CD4-positive, alpha-beta T cell (primary cell): ENCODE measurements around the gene MLC1. TPM values are rescaled to one million over a fixed set of nuclear protein-coding genes. Genes with fewer than 3 reads are reported as not detected.

Experiments used
- ATAC-seq: fragments of 200-7000 bp; cut with Tn5 transposase; one replicate; pipeline ENCODE4 v1.10.0; 2022; ENCODE audit warnings: mild to moderate bottlenecking; ENCODE audit not compliant: poor library complexity
- CTCF ChIA-PET: fragments of 350-600 bp; sonication (Branson Sonifier 250); formaldehyde crosslinking; loops from one replicate; lab custom pipeline; 2021; ENCODE audit warnings: antibody characterized with exemption, inconsistent platforms; lab: Charles Lee
- POLR2A ChIA-PET: fragments of 350-600 bp; sonication (Branson Sonifier 250); formaldehyde crosslinking; loops from one replicate; lab custom pipeline; 2021; ENCODE audit warnings: antibody characterized with exemption, inconsistent platforms; lab: Charles Lee
- DNase-seq, 14 experiments: peaks; one replicate each; pipeline ENCODE4 v3.0.0-alpha.2; 2013 to 2020; ENCODE audit warnings: mixed read lengths in 2 of 14
- H3K27ac ChIP-seq, 2 donors: one replicate each; pipeline versions ENCODE4 v1.5.1 to v1.7.0; 2013; ENCODE audit warnings: low read length in 2 of 2, low read depth in 1 of 2, mild to moderate bottlenecking in 1 of 2
- H3K27me3 ChIP-seq, 2 experiments: 1 replicate in 1 of 2; 2 replicates in 1 of 2; pipeline versions ENCODE4 v1.6.1 to v1.7.0; 2013; ENCODE audit warnings: low read length in 2 of 2, control low read depth in 1 of 2, mild to moderate bottlenecking in 1 of 2, moderate library complexity in 1 of 2; ENCODE audit not compliant: insufficient read depth in 2 of 2, control insufficient read depth in 1 of 2
- H3K36me3 ChIP-seq: one replicate; pipeline ENCODE4 v1.6.1; 2013; ENCODE audit warnings: low read length, control low read depth; ENCODE audit not compliant: insufficient read depth
- H3K4me1 ChIP-seq: one replicate; pipeline ENCODE4 v1.6.1; 2013; ENCODE audit warnings: low read length, control low read depth; ENCODE audit not compliant: insufficient read depth
- H3K4me3 ChIP-seq: one replicate; pipeline ENCODE4 v1.5.1; 2013; ENCODE audit warnings: mild to moderate bottlenecking, low read length, moderate library complexity
- H3K9me3 ChIP-seq, 2 experiments: 1 replicate in 1 of 2; 2 replicates in 1 of 2; pipeline versions ENCODE4 v1.6.1 to v1.7.0; 2013; ENCODE audit warnings: low read length in 2 of 2, mild to moderate bottlenecking in 2 of 2, control low read depth in 1 of 2, moderate library complexity in 1 of 2; ENCODE audit not compliant: control insufficient read depth in 1 of 2, insufficient read depth in 1 of 2
- H3K27ac Mint-ChIP-seq: one replicate; pipeline ENCODE4 v1.8.0; 2020; ENCODE audit warnings: mixed read lengths
- H3K27me3 Mint-ChIP-seq: one replicate; pipeline ENCODE4 v1.8.0; 2021; ENCODE audit warnings: mixed read lengths
- H3K36me3 Mint-ChIP-seq: one replicate; pipeline ENCODE4 v1.8.0; 2021; ENCODE audit warnings: low read depth, mixed read lengths
- H3K4me1 Mint-ChIP-seq: one replicate; pipeline ENCODE4 v1.8.0; 2021; ENCODE audit warnings: low read depth, mixed read lengths
- H3K4me3 Mint-ChIP-seq: one replicate; pipeline ENCODE4 v1.8.0; 2020; ENCODE audit warnings: mild to moderate bottlenecking, mixed read lengths
- H3K9me3 Mint-ChIP-seq: one replicate; pipeline ENCODE4 v1.8.0; 2020; ENCODE audit warnings: mixed read lengths
- intact Hi-C, 2 experiments: fragments of 100-400 bp; cut with DNase I in 1 of 2; cut with micrococcal nuclease in 1 of 2; formaldehyde crosslinking; loops; one replicate each; pipeline versions ENCODE4 v1.15.1 to v1.9.0; 2023 to 2025; cut with DNase I, micrococcal nuclease
- total RNA-seq, 174 experiments: library from RNA in 2 of 174; stranded (reverse) in 2 of 174; gene quantifications; one replicate each; pipeline ENCODE4 v1.2.3 and lab custom pipeline; 2021 to 2026
- TF ChIP-seq, protein P1 (sequence below): fragments of 200-600 bp; IDR thresholded peaks from one replicate; pipeline ENCODE4 v1.8.0; 2022; ENCODE audit warnings: antibody characterized with exemption, mild to moderate bottlenecking

Gene MLC1
- total RNA-seq, 2 experiments from 2014 or later = 0.16 TPM; not detected in 1

DNA sequence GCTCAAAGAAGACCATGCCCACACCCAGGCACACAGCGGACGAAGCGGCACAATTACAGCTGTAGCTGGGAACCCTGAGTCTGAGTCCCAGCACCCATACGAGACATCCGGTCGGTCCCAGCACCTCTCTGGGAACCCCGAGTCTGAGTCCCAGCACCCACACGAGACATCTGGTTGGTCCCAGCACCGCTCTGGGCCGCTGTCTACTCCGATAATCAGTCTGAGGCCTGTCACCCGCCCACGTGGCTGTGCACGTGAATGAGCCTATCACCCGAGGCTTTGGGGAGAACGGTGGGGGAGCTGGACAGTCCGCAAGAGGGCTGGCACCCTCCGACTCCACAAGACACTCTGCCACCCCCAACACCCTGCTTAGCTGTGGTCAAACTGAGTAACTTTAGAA is 33.3 kb downstream of the MLC1 start:
- ATAC-seq (no peak), DNase-seq (no peak)
- Histone ChIP-seq H3K36me3 (no peaks in the 10 kb centered on the region), H3K4me3 (no peak overlapping the region), H3K27me3 (peaks cover 6 to 10% of the 10 kb centered on the region in 2 experiments), H3K9me3 (peaks cover 0 to 21% of the 10 kb centered on the region in 2 experiments), H3K27ac (no peak overlapping the region), H3K4me1 (no peaks in the 10 kb centered on the region)
- H3K4me1 Mint-ChIP-seq = no peaks in the 10 kb centered on the region
- H3K27ac Mint-ChIP-seq = no peak overlapping the region
- ChIA-PET CTCF (no interaction called here), POLR2A (no interaction called here)
- H3K9me3 Mint-ChIP-seq = no peaks in the 10 kb centered on the region
- peaks cover 30% of the 10 kb centered on the region for H3K27me3 Mint-ChIP-seq
- no peaks in the 10 kb centered on the region for H3K36me3 Mint-ChIP-seq
- intact Hi-C loops = no loop called here
- TF ChIP-seq, protein P1, sequence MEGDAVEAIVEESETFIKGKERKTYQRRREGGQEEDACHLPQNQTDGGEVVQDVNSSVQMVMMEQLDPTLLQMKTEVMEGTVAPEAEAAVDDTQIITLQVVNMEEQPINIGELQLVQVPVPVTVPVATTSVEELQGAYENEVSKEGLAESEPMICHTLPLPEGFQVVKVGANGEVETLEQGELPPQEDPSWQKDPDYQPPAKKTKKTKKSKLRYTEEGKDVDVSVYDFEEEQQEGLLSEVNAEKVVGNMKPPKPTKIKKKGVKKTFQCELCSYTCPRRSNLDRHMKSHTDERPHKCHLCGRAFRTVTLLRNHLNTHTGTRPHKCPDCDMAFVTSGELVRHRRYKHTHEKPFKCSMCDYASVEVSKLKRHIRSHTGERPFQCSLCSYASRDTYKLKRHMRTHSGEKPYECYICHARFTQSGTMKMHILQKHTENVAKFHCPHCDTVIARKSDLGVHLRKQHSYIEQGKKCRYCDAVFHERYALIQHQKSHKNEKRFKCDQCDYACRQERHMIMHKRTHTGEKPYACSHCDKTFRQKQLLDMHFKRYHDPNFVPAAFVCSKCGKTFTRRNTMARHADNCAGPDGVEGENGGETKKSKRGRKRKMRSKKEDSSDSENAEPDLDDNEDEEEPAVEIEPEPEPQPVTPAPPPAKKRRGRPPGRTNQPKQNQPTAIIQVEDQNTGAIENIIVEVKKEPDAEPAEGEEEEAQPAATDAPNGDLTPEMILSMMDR = no peak
- H3K4me3 Mint-ChIP-seq = no peak overlapping the region

DNA sequence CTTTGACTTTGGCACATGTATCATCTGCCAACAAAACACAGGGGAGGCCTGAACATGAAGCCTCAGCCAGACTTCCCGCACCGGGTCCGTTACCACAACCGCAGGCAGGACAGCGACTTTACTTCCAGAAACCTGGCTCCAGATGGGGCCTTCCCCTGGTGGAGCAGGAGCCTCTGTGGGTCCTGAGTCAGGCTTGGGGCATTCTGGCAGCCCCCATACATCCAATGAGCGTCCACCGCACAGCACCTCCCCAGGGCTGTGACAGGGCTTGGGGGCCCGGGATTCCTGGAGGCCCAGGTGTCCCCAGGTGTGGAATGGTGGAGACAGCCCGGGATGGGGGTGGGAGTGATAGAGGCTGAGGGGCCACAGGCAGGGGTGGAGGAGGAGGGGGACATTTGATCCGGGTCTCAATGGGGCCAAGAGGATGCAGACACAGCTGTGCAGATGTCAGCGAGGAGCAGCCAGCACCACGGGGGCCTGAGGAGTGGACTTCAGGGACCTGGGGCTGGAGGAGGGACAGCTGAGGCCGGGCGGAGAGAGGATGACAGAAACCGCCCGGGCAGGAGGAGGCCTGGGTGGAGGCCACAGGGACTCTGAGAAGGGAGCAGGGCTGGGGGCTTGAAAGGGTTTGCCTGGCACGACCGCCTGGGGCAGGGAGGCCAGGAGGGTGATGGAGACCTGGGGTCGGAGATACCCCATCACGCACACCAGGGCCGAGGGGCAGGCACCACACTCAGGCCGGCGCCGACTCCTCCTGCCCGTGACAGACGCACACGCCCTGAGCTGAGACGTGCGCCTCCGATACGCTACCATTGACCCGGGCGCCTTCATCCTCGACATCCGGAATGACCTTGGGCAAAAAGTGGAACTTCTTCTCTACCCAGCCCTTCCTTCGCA is 35.7 kb downstream of the MLC1 start:
- peaks cover 7% of the 10 kb centered on the region for H3K4me1 ChIP-seq
- no peak overlapping the region for H3K4me3 Mint-ChIP-seq
- no peaks in the 10 kb centered on the region for H3K36me3 ChIP-seq
- POLR2A ChIA-PET = no interaction called here
- H3K36me3 Mint-ChIP-seq = no peaks in the 10 kb centered on the region
- H3K9me3 Mint-ChIP-seq = no peaks in the 10 kb centered on the region
- H3K9me3 ChIP-seq = peaks cover 0 to 21% of the 10 kb centered on the region in 2 experiments
- H3K27ac ChIP-seq = no peak overlapping the region
- peaks cover 0 to 5% of the 10 kb centered on the region in 2 experiments for H3K27me3 ChIP-seq
- intact Hi-C loops = no loop called here
- no peak for DNase-seq
- CTCF ChIA-PET = no interaction called here
- H3K4me1 Mint-ChIP-seq = no peaks in the 10 kb centered on the region
- H3K27ac Mint-ChIP-seq = no peak overlapping the region
- peaks cover 11% of the 10 kb centered on the region for H3K27me3 Mint-ChIP-seq
- no peak overlapping the region for H3K4me3 ChIP-seq
- TF ChIP-seq, protein P1 = no peak
- no peak for ATAC-seq

- Histone ChIP-seq H3K27ac (no peak overlapping the region), H3K4me1 (peaks cover 10% of the 10 kb centered on the region), H3K36me3 (no peaks in the 10 kb centered on the region), H3K27me3 (peaks cover 0 to 2% of the 10 kb centered on the region in 2 experiments), H3K9me3 (peaks cover 0 to 14% of the 10 kb centered on the region in 2 experiments), H3K4me3 (no peak overlapping the region)
- intact Hi-C loops = no loop called here
- POLR2A ChIA-PET = no interaction called here
- H3K4me1 Mint-ChIP-seq = peaks cover 2% of the 10 kb centered on the region
- ATAC-seq = no peak
- no peaks in the 10 kb centered on the region for H3K9me3 Mint-ChIP-seq
- DNase-seq = no peak
- CTCF ChIA-PET = no interaction called here
- peaks cover 8% of the 10 kb centered on the region for H3K27me3 Mint-ChIP-seq
- no peak overlapping the region for H3K27ac Mint-ChIP-seq
- TF ChIP-seq, protein P1 = no peak
- no peak overlapping the region for H3K4me3 Mint-ChIP-seq
- no peaks in the 10 kb centered on the region for H3K36me3 Mint-ChIP-seq
Observed at GRCh38 chr22:50048836-50049235, 36.4 kb downstream of the MLC1 start.
